ENCODE results near the gene EBLN1.
"Not testable (repeated sequence)": the region's sequence is repeated elsewhere in the genome, so short reads cannot be mapped to it uniquely, and the experiment has no call there.

EBLN1 gene

GRCh38 chr10:22218448-22218847 lies 633 bp upstream of the EBLN1 start:
- no peak for ATAC-seq (replicated peaks)
- peaks cover 29 to 43% of the 10 kb centered on the region in 2 donors for H3K27me3 Mint-ChIP-seq

DNA sequence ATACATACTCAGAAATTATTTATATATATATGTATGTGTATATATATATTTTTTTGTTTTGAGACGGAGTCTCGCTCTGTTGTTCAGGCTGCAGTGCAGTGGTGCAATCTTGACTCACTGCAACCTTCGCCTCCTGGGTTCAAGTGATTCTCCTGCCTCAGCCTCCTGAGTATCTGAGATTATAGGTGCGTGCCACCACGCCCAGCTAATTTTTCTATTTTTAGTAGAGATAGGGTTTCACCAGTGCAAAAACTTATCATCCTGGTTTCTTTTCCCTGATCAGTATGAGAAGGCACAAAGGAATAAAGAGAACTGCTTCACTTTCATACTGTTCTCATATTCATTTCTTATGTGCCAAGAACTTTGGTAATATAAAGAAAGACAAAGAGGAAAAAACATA lies 731 bp downstream of the EBLN1 start:
- H3K4me3 Mint-ChIP-seq; H3K27ac Mint-ChIP-seq; H3K36me3 Mint-ChIP-seq (ENCODE audit: insufficient read depth); ATAC-seq (replicated peaks); H3K9me3 Mint-ChIP-seq; H3K4me1 Mint-ChIP-seq (ENCODE audit: low read depth in 2 of 2); DNase-seq: not testable (repeated sequence)
- peaks cover 19 to 34% of the 10 kb centered on the region in 2 donors for H3K27me3 Mint-ChIP-seq

More at GRCh38 chr10:22218448-22218847, 633 bp upstream of the EBLN1 start:
- Mint-ChIP-seq H3K4me1 (ENCODE audit: low read depth in 2 of 2) (no peaks in the 10 kb centered on the region), H3K27ac (no peak overlapping the region), H3K4me3 (no peak overlapping the region), H3K36me3 (ENCODE audit: insufficient read depth) (no peaks in the 10 kb centered on the region), H3K9me3 (no peaks in the 10 kb centered on the region)
- DNase-seq = no peak

- DNase-seq = no peak
- no peaks in the 10 kb centered on the region for H3K36me3 Mint-ChIP-seq (ENCODE audit: insufficient read depth)
- H3K4me3 Mint-ChIP-seq = no peak overlapping the region
- no peaks in the 10 kb centered on the region for H3K4me1 Mint-ChIP-seq (ENCODE audit: low read depth in 2 of 2)
- ATAC-seq (replicated peaks) = no peak
- H3K27ac Mint-ChIP-seq = no peak overlapping the region
- peaks cover 40 to 57% of the 10 kb centered on the region in 2 donors for H3K27me3 Mint-ChIP-seq
- H3K9me3 Mint-ChIP-seq = no peaks in the 10 kb centered on the region
These were observed 7.5 kb downstream of the EBLN1 start for GRCh38 chr10:22210267-22210666.

DNA sequence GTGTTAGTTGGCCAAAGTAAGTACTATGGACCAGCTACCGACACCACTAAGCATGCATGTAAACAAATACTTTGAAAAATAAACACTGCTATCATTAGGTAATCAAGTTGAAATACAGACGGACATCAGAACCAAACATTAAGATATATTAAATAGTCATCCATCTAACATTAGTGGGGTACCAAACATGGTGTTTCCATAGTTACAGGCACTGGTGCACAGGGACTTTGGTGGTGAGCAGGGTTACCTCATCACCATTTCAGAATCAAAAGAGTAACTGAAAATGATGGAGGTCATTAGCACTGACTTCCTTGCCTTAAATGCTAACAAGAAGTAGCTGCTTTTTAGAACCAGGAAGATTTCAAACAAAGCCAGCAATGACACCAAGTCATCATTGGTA lies 23.9 kb downstream of the EBLN1 start:
- Mint-ChIP-seq H3K27me3 (peaks cover 25 to 27% of the 10 kb centered on the region in 2 donors), H3K9me3 (no peaks in the 10 kb centered on the region), H3K4me1 (ENCODE audit: low read depth in 2 of 2) (no peaks in the 10 kb centered on the region), H3K27ac (no peak overlapping the region), H3K4me3 (no peak overlapping the region), H3K36me3 (ENCODE audit: insufficient read depth) (no peaks in the 10 kb centered on the region)
- ATAC-seq (replicated peaks) (no peak), DNase-seq (no peak)

DNA sequence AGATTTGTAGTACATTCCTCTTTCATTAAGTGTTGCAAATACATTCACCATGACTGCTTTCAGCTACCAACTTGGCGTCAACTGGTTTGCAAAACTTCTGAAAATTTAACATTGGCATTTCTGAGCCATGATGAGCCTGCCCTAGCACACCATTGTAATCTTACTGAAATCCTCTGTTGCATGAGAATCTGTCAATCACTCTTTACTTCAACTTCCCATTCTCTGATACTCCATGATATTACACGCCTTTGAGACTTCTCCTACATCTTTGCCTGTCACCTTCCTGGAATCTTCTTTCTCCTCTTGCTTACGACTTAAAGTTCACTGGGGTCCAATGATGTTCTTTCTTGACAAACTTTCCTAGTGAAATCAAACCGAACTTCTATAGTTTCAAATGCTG lies 32.2 kb downstream of the EBLN1 start:
- no peak overlapping the region for H3K27ac Mint-ChIP-seq
- no peaks in the 10 kb centered on the region for H3K9me3 Mint-ChIP-seq
- ATAC-seq (replicated peaks) (no peak), DNase-seq (no peak)
- H3K4me3 Mint-ChIP-seq = no peak overlapping the region
- no peaks in the 10 kb centered on the region for H3K4me1 Mint-ChIP-seq (ENCODE audit: low read depth in 2 of 2)
- H3K36me3 Mint-ChIP-seq (ENCODE audit: insufficient read depth) = no peaks in the 10 kb centered on the region
- H3K27me3 Mint-ChIP-seq = peaks cover 61% of the 10 kb centered on the region in 2 donors

DNA sequence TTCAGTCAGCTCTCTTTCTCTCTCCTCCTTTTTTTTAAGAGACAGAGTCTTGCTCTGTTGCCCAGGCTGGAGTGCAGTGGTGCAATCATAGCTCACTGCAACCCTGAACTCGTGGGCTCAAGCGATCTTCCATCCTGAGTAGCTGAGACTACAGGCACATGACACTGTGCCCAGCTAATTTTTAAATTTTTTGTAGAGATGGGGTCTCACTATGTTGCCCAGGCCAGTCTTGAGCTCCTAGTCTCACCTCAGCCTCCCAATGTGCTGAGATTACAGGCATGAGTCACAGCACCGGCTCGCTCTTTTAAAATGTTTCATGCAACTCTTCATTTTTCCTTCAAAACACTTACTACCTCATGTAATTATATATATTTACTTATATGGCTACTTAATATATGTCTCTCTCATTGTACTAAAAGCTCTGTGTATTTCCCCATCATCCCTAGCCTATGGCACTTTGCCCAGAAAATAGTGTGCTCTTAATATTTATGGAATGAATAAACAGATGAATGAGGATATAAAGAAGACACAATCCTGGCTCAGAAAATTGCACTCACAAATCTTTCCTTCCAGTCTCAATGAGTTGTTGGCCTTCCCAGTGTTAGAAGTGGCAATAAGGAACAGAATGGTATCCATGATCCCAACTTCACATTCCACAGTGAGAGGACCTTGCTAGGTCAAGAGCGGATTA lies 33.9 kb downstream of the EBLN1 start:
- ATAC-seq (replicated peaks) (no peak), DNase-seq (no peak)
- Mint-ChIP-seq H3K27ac (no peak overlapping the region), H3K4me1 (ENCODE audit: low read depth in 2 of 2) (no peaks in the 10 kb centered on the region), H3K4me3 (no peak overlapping the region), H3K36me3 (ENCODE audit: insufficient read depth) (no peaks in the 10 kb centered on the region), H3K27me3 (peaks cover 61 to 73% of the 10 kb centered on the region in 2 donors), H3K9me3 (no peaks in the 10 kb centered on the region)

DNA sequence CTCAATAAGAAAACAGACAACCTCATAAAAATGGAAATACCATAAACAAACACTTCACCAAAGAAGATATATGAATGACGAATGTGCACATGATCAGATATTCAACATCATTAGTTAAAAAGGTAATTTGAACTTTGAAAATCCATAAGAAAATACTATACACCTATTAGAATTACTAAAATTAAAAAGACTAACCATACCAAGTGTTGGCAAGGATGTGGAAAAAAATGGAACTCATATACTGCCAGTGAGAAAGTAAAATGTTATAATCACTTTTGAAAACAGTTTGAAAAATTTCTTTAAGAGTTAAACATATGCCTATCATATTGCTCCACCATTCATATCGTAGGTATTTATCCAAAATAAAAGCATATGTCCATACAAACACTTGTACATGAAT lies 37.1 kb downstream of the EBLN1 start:
- DNase-seq (no peak), ATAC-seq (replicated peaks) (no peak)
- Mint-ChIP-seq H3K9me3 (no peaks in the 10 kb centered on the region), H3K36me3 (ENCODE audit: insufficient read depth) (no peaks in the 10 kb centered on the region), H3K27ac (no peak overlapping the region), H3K27me3 (peaks cover 54 to 64% of the 10 kb centered on the region in 2 donors), H3K4me1 (ENCODE audit: low read depth in 2 of 2) (no peaks in the 10 kb centered on the region), H3K4me3 (no peak overlapping the region)

GRCh38 chr10:22174442-22174841 lies 43.4 kb downstream of the EBLN1 start:
- H3K36me3 Mint-ChIP-seq (ENCODE audit: insufficient read depth) = no peaks in the 10 kb centered on the region
- H3K4me1 Mint-ChIP-seq (ENCODE audit: low read depth in 2 of 2) = no peaks in the 10 kb centered on the region
- no peak overlapping the region for H3K27ac Mint-ChIP-seq
- ATAC-seq (replicated peaks) (no peak), DNase-seq (no peak)
- H3K27me3 Mint-ChIP-seq = peaks cover 48 to 61% of the 10 kb centered on the region in 2 donors
- no peak overlapping the region for H3K4me3 Mint-ChIP-seq
- no peaks in the 10 kb centered on the region for H3K9me3 Mint-ChIP-seq

- Mint-ChIP-seq H3K4me1 (ENCODE audit: low read depth in 2 of 2) (no peaks in the 10 kb centered on the region), H3K9me3 (no peaks in the 10 kb centered on the region), H3K27me3 (peaks cover 61 to 67% of the 10 kb centered on the region in 2 donors), H3K36me3 (ENCODE audit: insufficient read depth) (no peaks in the 10 kb centered on the region), H3K27ac (no peak overlapping the region), H3K4me3 (no peak overlapping the region)
- DNase-seq (no peak), ATAC-seq (replicated peaks) (no peak)
These were observed 46.7 kb downstream of the EBLN1 start for GRCh38 chr10:22171131-22171530.

GRCh38 chr10:22170582-22170981 lies 47.2 kb downstream of the EBLN1 start:
- DNase-seq = no peak
- Mint-ChIP-seq H3K4me1 (ENCODE audit: low read depth in 2 of 2) (no peaks in the 10 kb centered on the region), H3K27me3 (peaks cover 56 to 63% of the 10 kb centered on the region in 2 donors), H3K4me3 (no peak overlapping the region), H3K27ac (no peak overlapping the region), H3K9me3 (no peaks in the 10 kb centered on the region), H3K36me3 (ENCODE audit: insufficient read depth) (no peaks in the 10 kb centered on the region)
- no peak for ATAC-seq (replicated peaks)

GRCh38 chr10:22159979-22160378 lies 57.8 kb downstream of the EBLN1 start:
- DNase-seq (no peak), ATAC-seq (replicated peaks) (no peak)
- no peaks in the 10 kb centered on the region for H3K36me3 Mint-ChIP-seq (ENCODE audit: insufficient read depth)
- peaks cover 23 to 44% of the 10 kb centered on the region in 2 donors for H3K27me3 Mint-ChIP-seq
- no peak overlapping the region for H3K4me3 Mint-ChIP-seq
- no peaks in the 10 kb centered on the region for H3K9me3 Mint-ChIP-seq
- no peak overlapping the region for H3K27ac Mint-ChIP-seq
- peaks cover 4 to 7% of the 10 kb centered on the region in 2 donors for H3K4me1 Mint-ChIP-seq (ENCODE audit: low read depth in 2 of 2)

GRCh38 chr10:22159180-22159579 lies 58.6 kb downstream of the EBLN1 start:
- peaks cover 15 to 36% of the 10 kb centered on the region in 2 donors for H3K27me3 Mint-ChIP-seq
- H3K9me3 Mint-ChIP-seq = no peaks in the 10 kb centered on the region
- H3K36me3 Mint-ChIP-seq (ENCODE audit: insufficient read depth) = no peaks in the 10 kb centered on the region
- ATAC-seq (replicated peaks) = no peak
- peak overlapping the region in 1 of 2 donors; percentile 50 for H3K4me3 Mint-ChIP-seq
- H3K4me1 Mint-ChIP-seq (ENCODE audit: low read depth in 2 of 2) = peaks cover 4 to 7% of the 10 kb centered on the region in 2 donors
- H3K27ac Mint-ChIP-seq = no peak overlapping the region
- no peak for DNase-seq

All from effector memory CD8-positive, alpha-beta T cell (primary cell).